HuH-7 (cell line): ENCODE results near the gene SIAH3.
"Not testable (repeated sequence)": the region's sequence is repeated elsewhere in the genome, so short reads cannot be mapped to it uniquely, and the experiment has no call there.

ENCODE experiments used
- DNase-seq: peaks from one replicate; pipeline ENCODE4 v3.0.0; 2011; ENCODE audit warnings: low spot score

The SIAH3 gene

GRCh38 chr13:45783346-45784043, 68.1 kb downstream of the SIAH3 start:
- DNase-seq: no peak

DNA sequence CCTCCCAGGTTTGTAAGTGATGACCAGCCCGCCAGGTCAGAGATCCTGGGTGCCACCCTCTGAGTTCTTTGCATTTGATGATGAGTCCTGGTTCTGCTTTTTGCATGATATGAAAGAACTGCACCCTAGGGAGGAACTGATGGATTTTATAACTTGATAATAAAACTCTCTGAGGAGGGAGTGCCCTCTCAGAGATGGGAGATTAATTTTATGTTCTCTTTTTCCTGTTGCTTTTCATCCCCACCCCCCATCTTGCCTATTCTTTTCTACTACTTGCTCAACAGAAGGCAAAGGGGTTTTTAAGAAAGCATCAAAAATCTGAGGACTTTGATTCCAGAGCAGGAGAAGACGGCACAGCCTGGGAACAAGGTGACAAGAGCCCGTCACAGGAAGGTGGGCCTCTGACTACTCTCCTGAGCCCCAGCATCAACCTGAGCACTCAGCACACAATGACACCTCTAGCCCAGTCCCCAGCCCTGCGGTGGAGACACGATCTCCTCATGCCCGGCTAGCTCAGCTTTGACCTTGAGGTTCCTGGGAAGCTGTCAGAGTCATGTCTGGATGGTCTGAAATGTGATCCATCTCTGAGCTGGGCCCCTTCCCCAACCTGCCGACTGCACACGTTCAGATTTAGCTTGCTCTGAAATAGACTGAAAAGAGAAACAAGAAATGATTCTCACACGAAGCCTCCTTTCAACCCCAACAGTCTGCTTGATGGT, 69.1 kb downstream of the SIAH3 start:
- no peak for DNase-seq

GRCh38 chr13:45781553-45782326, 69.8 kb downstream of the SIAH3 start:
- DNase-seq: no peak

DNA sequence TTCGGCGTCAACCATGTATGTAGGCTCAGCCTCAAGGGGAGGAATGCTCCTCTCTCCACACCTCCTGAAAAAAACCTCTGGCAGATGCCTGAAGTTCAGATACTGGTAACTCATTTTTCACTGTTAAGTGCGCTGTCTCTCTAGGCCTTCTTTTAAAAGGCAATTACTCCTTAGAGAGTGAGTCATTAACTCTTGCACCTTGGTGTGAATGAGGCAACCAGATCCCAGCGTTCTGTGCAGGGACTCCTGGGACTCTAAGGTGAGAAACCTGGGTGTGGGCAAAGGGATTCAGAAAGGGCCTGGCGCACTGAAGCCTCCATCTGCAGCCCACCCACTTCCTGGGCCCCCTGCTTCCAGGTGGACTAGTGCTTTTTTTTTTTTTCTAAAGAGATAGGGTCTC, 71.7 kb downstream of the SIAH3 start:
- DNase-seq: no peak

GRCh38 chr13:45778882-45779281, 72.7 kb downstream of the SIAH3 start:
- DNase-seq: no peak

DNA sequence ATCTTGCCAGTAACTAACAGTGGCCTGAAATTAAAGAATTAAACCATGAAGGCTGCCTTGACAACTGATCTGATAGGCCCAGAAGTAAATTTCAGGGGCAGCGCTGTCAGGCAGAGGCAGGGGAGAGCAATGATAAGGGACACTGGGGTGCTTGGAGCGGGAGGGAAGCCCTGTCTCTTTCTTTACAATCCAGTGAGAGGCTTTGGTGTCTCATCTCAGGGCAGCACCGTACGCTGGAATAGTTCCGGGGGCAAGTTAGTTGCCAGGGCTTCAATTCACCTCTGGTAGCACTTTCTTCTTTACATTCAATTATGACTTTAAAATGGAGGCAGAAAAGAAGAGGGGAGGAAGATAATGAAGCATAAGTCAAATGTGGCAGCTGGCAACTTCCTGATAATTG, 74.8 kb downstream of the SIAH3 start:
- no peak for DNase-seq

- no peak for DNase-seq
Measured at GRCh38 chr13:45775401-45775963, 76.1 kb downstream of the SIAH3 start.

GRCh38 chr13:45773944-45774343, 77.6 kb downstream of the SIAH3 start:
- DNase-seq: no peak

- DNase-seq: no peak
Measured at GRCh38 chr13:45773236-45773635, 78.3 kb downstream of the SIAH3 start.

DNA sequence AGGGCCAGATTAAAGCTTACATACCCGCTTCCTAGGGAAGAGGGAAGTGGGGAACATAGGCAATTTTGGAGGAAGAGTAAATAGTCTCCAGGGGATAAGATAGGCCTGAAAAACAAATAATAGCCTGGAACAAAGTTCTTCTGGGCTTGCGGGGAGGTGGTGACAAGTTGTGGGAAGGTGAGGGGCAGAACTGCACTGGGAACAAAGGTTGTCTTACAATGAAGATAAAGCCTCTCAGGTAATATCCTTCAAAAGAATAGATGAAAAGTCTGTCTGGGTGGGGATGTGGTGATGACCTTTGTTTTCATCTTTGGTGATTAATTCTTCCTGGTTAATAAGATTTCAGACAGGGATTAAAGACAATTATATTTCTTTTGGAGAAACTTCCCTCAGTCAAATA, 80.7 kb downstream of the SIAH3 start:
- no peak for DNase-seq

DNA sequence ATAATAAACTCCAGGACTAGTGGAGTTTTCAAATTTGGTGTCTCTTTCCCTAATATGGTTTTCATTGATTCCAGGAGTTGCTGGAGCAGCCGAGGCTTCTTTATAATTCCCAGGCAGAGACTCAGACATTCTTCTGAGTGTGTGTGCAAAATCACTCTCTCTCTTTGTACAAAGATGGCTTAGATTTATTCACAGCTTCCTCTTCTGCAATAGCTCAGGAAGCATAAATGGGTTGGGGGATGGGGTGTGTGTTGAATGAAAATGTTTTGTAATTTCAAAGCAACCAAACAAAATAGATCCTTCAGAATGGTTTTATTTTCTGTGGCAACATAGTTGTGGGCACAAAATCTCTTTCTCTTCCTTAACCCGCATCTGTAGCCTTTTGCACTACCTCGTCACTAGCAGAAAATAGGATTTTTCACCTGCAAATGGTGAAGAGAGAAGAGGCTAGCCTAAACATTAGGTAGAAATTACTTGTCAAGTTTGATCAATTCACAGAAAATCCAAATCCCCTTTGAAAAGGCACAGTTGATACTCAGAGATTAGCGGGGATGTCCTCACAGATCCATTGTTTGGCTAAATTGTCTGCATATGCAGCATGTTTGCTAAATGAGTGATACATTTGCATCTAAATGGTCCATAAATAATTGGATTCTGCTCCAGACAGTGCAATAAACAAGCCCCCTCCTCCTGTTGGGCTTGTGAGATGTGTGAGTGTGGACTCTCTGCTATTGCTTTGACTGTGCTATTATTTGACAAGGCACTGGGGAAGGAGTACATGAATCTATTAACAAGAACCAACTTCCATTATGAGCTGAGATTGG, 82.7 kb downstream of the SIAH3 start:
- no peak for DNase-seq

- no peak for DNase-seq
Measured at GRCh38 chr13:45765464-45765863, 86.1 kb downstream of the SIAH3 start.

GRCh38 chr13:45763419-45763818, 88.1 kb downstream of the SIAH3 start:
- no peak for DNase-seq

- not testable (repeated sequence) for DNase-seq
Measured at GRCh38 chr13:45757589-45757988, 94.0 kb downstream of the SIAH3 start.

GRCh38 chr13:45756498-45756897, 95.1 kb downstream of the SIAH3 start:
- not testable (repeated sequence) for DNase-seq

GRCh38 chr13:45752510-45752909, 99.0 kb downstream of the SIAH3 start:
- DNase-seq: no peak

DNA sequence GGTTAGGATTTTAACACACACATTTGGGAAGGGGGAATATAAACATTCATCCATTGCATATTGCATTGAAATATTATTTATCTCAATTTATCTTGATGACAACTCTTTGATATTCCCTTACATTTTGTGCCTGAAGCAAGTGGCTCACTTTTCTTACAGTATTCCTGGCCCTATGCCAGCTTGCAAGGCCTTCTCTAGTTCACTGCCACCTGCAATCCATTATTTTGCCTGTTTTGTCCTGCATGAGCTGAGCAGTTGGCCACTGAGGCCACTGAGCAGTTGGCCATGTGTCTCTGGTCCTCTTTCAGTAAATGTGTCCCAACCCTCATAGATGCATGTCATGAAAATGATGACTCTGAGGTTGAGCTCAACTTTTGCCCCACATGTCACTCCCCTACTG, 99.7 kb downstream of the SIAH3 start:
- no peak for DNase-seq

DNA sequence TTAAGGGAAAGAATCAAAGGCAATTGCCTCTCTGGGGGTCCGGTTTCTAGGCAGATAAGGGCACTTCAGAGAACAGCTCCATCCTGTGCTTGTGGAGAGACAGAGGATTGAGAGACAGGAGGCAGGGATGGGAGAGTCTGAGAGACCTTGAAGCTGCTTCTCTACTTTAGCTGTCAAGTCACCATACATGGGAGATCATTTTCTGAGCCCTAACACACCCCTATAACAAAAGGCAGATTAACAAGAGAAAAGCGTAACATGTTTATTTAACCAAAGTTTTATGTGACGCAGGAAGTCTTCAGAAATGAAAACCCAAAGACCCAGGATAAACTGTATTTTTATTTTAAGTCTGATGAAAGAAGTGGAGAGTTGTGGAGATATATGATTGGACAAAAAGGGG, 101.0 kb downstream of the SIAH3 start:
- DNase-seq: no peak

DNA sequence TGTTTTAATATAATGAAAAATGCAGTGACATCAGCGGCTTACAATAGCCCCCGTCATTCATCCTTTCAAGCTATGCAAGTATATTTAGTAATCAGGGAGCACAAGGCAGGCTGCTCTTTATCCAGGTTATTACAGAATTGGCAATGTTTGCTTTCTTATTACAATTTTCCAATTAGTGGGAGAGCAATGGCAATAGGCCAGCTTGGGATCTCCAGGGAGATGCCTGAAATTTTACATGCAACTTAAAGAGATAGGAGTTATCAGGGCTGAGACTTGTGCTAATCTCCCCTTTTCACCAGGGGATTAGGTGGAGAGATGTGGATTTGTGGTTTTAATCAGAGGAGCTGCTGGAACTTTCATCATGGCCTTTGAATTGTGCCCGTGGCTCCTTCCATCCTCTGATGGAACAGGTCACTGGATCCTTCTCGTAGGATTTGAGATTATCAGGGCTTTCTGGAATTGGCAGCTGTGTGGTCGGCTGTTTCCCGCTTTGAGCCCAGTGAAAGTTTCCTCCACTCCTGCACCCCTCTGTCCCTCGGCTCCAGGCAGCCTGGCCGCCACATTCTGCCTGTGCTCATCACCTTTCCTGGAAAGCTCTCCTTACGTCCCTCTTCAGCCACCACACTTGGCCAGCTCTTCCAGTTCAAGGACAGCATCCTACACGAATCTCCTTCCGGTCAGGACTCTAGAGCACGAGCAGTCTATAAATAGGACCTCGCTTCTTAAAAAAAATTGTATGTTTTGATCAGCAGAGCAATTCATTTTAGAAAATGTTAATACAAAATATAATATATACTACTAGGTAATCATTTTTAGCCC, 102.4 kb downstream of the SIAH3 start:
- DNase-seq: no peak

DNA sequence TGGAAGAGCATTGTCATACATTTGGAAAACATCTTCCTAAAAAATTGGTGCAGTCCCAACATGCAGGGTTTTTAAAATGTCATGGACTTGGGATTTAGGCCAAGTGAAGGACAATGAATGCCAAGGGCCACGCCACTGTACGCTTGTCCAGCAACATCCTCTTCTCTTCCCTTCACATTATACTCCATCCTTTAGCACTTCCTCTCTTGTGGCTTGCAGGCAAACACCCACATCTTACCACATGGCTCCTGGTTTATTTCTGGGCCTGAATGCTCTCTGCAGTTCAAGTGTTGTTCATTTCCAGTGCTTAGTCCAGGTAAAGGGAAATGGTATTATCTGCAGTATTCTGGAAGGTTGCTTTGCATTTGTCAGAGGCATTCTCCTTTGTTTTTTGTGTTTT, 104.5 kb downstream of the SIAH3 start:
- DNase-seq: no peak

DNA sequence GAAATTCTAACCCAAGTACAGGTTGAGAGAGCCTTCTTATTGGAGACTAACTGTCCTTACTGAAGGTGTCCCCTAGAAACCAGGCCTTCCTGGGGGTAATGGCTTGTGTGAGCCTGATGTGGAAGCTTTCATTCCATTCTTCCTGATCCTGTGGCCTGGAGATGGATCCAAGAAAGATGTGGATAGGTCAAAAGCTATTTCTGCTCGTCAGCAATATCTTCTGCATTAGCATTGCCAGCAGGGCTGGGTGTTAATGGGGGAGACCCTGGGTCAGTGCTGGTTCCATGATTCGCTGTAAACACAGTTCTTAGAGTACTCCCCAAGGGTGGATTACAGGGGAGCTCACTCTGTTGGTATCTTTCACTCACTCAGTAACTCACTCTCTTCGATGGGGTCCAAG, 106.6 kb downstream of the SIAH3 start:
- DNase-seq: no peak
